Common myeloid progenitor, CD34-positive (primary cell): ENCODE results near the gene FOLR3.
"Not testable (repeated sequence)": the region's sequence is repeated elsewhere in the genome, so short reads cannot be mapped to it uniquely, and the experiment has no call there.

ENCODE experiments used
- CTCF ChIA-PET: fragments of 350-600 bp; sonication (Branson Sonifier 250); formaldehyde crosslinking; loops from one replicate; lab custom pipeline; 2021; ENCODE audit warnings: antibody characterized with exemption; lab: Charles Lee
- POLR2A ChIA-PET: fragments of 350-600 bp; sonication (Branson Sonifier 250); formaldehyde crosslinking; loops from one replicate; lab custom pipeline; 2021; ENCODE audit warnings: antibody characterized with exemption; lab: Charles Lee
- DNase-seq, 3 donors: peaks; one replicate each; pipeline versions ENCODE4 v3.0.0 to v3.0.0-alpha.2; 2013
- H3K27ac ChIP-seq, 2 experiments: 1 replicate in 1 of 2; 2 replicates in 1 of 2; pipeline ENCODE4 v1.7.0; 2013; ENCODE audit warnings: inconsistent platforms in 2 of 2, low read length in 2 of 2, mild to moderate bottlenecking in 2 of 2, low read depth in 1 of 2, moderate library complexity in 1 of 2; ENCODE audit not compliant: severe bottlenecking in 2 of 2, insufficient read depth in 1 of 2, poor library complexity in 1 of 2
- H3K27me3 ChIP-seq, 5 experiments: replicated peaks in 2 of 5; 1 replicate in 3 of 5; 2 replicates in 2 of 5; pipeline versions ENCODE4 v1.6.1 to v1.7.0; 2013; ENCODE audit warnings: low read length in 4 of 5, mild to moderate bottlenecking in 2 of 5, moderate library complexity in 2 of 5, inconsistent platforms in 1 of 5; ENCODE audit not compliant: insufficient read depth in 5 of 5, control insufficient read depth in 4 of 5
- H3K36me3 ChIP-seq, 4 experiments: 1 replicate in 2 of 4; 2 replicates in 2 of 4; pipeline versions ENCODE4 v1.6.1 to v1.7.0; 2013; ENCODE audit warnings: low read length in 3 of 4, control low read depth in 1 of 4, mild to moderate bottlenecking in 1 of 4; ENCODE audit not compliant: control insufficient read depth in 4 of 4, insufficient read depth in 4 of 4
- H3K4me1 ChIP-seq, 4 experiments: 1 replicate in 3 of 4; 2 replicates in 1 of 4; pipeline versions ENCODE4 v1.6.1 to v1.7.1; 2013; ENCODE audit warnings: low read length in 3 of 4, mild to moderate bottlenecking in 3 of 4, control low read depth in 1 of 4, inconsistent platforms in 1 of 4, moderate library complexity in 1 of 4; ENCODE audit not compliant: control insufficient read depth in 4 of 4, insufficient read depth in 4 of 4; ENCODE audit errors: control extremely low read depth in 1 of 4
- H3K4me3 ChIP-seq, 7 experiments: 1 replicate in 4 of 7; 2 replicates in 3 of 7; pipeline versions ENCODE4 v1.5.1 to v1.7.0; 2013; ENCODE audit warnings: mild to moderate bottlenecking in 7 of 7, low read length in 6 of 7, moderate library complexity in 6 of 7, inconsistent platforms in 2 of 7, low read depth in 2 of 7, control low read depth in 1 of 7; ENCODE audit not compliant: insufficient read depth in 4 of 7, control insufficient read depth in 1 of 7; ENCODE audit errors: extremely low read depth in 1 of 7
- H3K9me3 ChIP-seq, 5 experiments: 1 replicate in 4 of 5; 2 replicates in 1 of 5; pipeline versions ENCODE4 v1.6.1 to v1.7.1; 2013; ENCODE audit warnings: low read length in 4 of 5, mild to moderate bottlenecking in 2 of 5, inconsistent platforms in 1 of 5, low read depth in 1 of 5, moderate library complexity in 1 of 5; ENCODE audit not compliant: control insufficient read depth in 4 of 5, insufficient read depth in 2 of 5; ENCODE audit errors: control extremely low read depth in 1 of 5
- WGBS: methylation state at CpG from one replicate; pipeline ENCODE4 v1.1.5; 2013; ENCODE audit not compliant: insufficient coverage; 5-methylcytosine and 5-hydroxymethylcytosine counted together

FOLR3 gene

GRCh38 chr11:72180892-72181552 lies 45.5 kb downstream of the FOLR3 start:
- not testable (repeated sequence) for H3K9me3 ChIP-seq, H3K4me3 ChIP-seq, H3K27ac ChIP-seq, H3K36me3 ChIP-seq, DNase-seq, H3K27me3 ChIP-seq, H3K4me1 ChIP-seq
- whole genome bisulfite sequencing: 90% methylated on average over 5 of the region's 7 CpGs
- CTCF ChIA-PET: interaction anchor here (1.3 to 2.7 kb wide), 3 partner anchors 13 to 157 kb away, joined by 3 to 9 read pairs (median 3); no protein-coding TSS in a partner anchor
- POLR2A ChIA-PET: interaction anchor here (0.5 kb wide), 1 partner anchor 96 kb away, joined by 3 read pairs; no protein-coding TSS in a partner anchor

- CTCF ChIA-PET: interaction anchor here (1.2 to 3.3 kb wide), 4 partner anchors 13 to 159 kb away, joined by 3 to 26 read pairs (median 4); no protein-coding TSS in a partner anchor
- DNase-seq, H3K4me1 ChIP-seq, H3K9me3 ChIP-seq, H3K36me3 ChIP-seq, H3K27ac ChIP-seq, H3K27me3 ChIP-seq, POLR2A ChIA-PET, H3K4me3 ChIP-seq: not testable (repeated sequence)
- 100% methylated on average over 1 of the region's 3 CpGs for WGBS
Observed at GRCh38 chr11:72181553-72181958, 46.0 kb downstream of the FOLR3 start.

- H3K27me3 ChIP-seq: no peaks in the 10 kb centered on the region
- H3K36me3 ChIP-seq: no peaks in the 10 kb centered on the region
- peaks cover 0 to under 1% (median under 1%) of the 10 kb centered on the region in 4 experiments for H3K4me1 ChIP-seq
- H3K27ac ChIP-seq: no peak overlapping the region
- POLR2A ChIA-PET: no interaction called here
- no CpG with 5 or more reads among the region's 1 CpG for WGBS
- no peak overlapping the region for H3K4me3 ChIP-seq
- DNase-seq: no peak
- no peaks in the 10 kb centered on the region for H3K9me3 ChIP-seq
- CTCF ChIA-PET: interaction anchor here (0.6 kb wide), 1 partner anchor 126 kb away, joined by 3 read pairs; no protein-coding TSS in a partner anchor
Observed at GRCh38 chr11:72188267-72188666, 52.7 kb downstream of the FOLR3 start.
